Colon (tissue), 2 donors: ENCODE results near the gene CD4.

ENCODE experiments used
- FAIRE-seq: peaks from 2 replicates; lab custom pipeline; 2012; peaks lifted over from hg19 to GRCh38; lab: Jason Lieb, UNC
- donor health status: control.
- donor health status: control.

Gene CD4

GRCh38 chr12:6829536-6830220 is 40.4 kb downstream of the CD4 start:
- FAIRE-seq = no peak

- no peak for FAIRE-seq
Observed at GRCh38 chr12:6830286-6830890, 41.1 kb downstream of the CD4 start.

- FAIRE-seq = no peak
Observed at GRCh38 chr12:6830999-6831398, 41.7 kb downstream of the CD4 start.

GRCh38 chr12:6831450-6831995 is 42.2 kb downstream of the CD4 start:
- FAIRE-seq = no peak

- no peak for FAIRE-seq
Observed at GRCh38 chr12:6832125-6832524, 42.8 kb downstream of the CD4 start.

GRCh38 chr12:6833189-6833890 is 44.0 kb downstream of the CD4 start:
- no peak for FAIRE-seq

GRCh38 chr12:6834254-6834653 is 44.9 kb downstream of the CD4 start:
- no peak for FAIRE-seq

GRCh38 chr12:6834873-6835272 is 45.5 kb downstream of the CD4 start:
- FAIRE-seq = no peak

- FAIRE-seq = no peak
Observed at GRCh38 chr12:6836851-6837250, 47.5 kb downstream of the CD4 start.

- no peak for FAIRE-seq
Observed at GRCh38 chr12:6837370-6838060, 48.2 kb downstream of the CD4 start.

GRCh38 chr12:6838854-6839253 is 49.5 kb downstream of the CD4 start:
- no peak for FAIRE-seq

GRCh38 chr12:6839482-6840201 is 50.3 kb downstream of the CD4 start:
- no peak for FAIRE-seq

GRCh38 chr12:6840330-6840729 is 51.0 kb downstream of the CD4 start:
- no peak for FAIRE-seq

GRCh38 chr12:6840761-6841515 is 51.6 kb downstream of the CD4 start, which contains the start of gene GNB3:
Gene GNB3, plus strand, starts transcription at chr12:6840925. Its CDS starts 363 bp downstream, at chr12:6841288.
- no peak for FAIRE-seq

GRCh38 chr12:6842075-6842474 is 52.7 kb downstream of the CD4 start:
- no peak for FAIRE-seq

- FAIRE-seq = no peak
Observed at GRCh38 chr12:6843118-6843902, 54.0 kb downstream of the CD4 start.

GRCh38 chr12:6845395-6845794 is 56.1 kb downstream of the CD4 start:
- no peak for FAIRE-seq

- no peak for FAIRE-seq
Observed at GRCh38 chr12:6846316-6846869, 57.1 kb downstream of the CD4 start.

GRCh38 chr12:6847676-6848075 is 58.3 kb downstream of the CD4 start:
- no peak for FAIRE-seq

- FAIRE-seq = no peak
Observed at GRCh38 chr12:6849427-6849826, 60.1 kb downstream of the CD4 start.
